NOMO-1 (cell line): ENCODE data around the gene CCDC85B.
"Not testable (repeated sequence)": the region's sequence is repeated elsewhere in the genome, so short reads cannot be mapped to it uniquely, and the experiment has no call there.

ENCODE experiments used
- DNase-seq, 2 experiments: peaks; one replicate each; lab custom pipeline; 2025; ENCODE audit not compliant: unreplicated experiment in 2 of 2; lab: John Stamatoyannopoulos, UW

The CCDC85B gene

GRCh38 chr11:65885808-65886536 is 4.5 kb upstream of the CCDC85B start:
- DNase-seq: no peak

- no peak for DNase-seq
These were observed 3.4 kb upstream of the CCDC85B start for GRCh38 chr11:65886826-65887722.

DNA sequence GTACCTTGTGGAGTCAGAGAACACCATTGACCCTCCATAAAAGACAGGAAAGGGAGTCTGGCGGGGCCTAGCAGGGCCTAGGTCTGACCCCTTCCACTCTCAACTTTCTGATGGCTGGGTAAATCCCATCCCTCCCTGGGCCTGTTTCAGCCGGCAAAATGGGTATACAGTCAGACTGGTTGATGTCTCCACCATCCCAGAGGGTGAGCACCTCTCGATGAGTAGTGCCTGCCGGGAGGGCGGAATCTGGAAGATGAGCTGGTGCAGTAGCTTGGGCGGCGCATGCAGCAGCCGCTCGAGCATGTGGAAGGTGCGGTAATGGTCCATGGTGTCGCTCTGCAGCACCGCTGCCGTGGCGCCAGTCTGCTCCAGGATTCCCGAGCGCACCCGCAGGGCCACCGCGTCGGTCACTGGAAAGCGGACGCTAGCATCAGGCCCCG is 2.7 kb upstream of the CCDC85B start:
- no peak for DNase-seq

GRCh38 chr11:65888163-65888814 is 2.2 kb upstream of the CCDC85B start, which contains the start of gene FIBP:
Gene FIBP, minus strand, starts transcription at chr11:65888471. Its CDS starts 53 bp downstream, at chr11:65888418.
- peak; percentile 93 to 96 for DNase-seq

DNA sequence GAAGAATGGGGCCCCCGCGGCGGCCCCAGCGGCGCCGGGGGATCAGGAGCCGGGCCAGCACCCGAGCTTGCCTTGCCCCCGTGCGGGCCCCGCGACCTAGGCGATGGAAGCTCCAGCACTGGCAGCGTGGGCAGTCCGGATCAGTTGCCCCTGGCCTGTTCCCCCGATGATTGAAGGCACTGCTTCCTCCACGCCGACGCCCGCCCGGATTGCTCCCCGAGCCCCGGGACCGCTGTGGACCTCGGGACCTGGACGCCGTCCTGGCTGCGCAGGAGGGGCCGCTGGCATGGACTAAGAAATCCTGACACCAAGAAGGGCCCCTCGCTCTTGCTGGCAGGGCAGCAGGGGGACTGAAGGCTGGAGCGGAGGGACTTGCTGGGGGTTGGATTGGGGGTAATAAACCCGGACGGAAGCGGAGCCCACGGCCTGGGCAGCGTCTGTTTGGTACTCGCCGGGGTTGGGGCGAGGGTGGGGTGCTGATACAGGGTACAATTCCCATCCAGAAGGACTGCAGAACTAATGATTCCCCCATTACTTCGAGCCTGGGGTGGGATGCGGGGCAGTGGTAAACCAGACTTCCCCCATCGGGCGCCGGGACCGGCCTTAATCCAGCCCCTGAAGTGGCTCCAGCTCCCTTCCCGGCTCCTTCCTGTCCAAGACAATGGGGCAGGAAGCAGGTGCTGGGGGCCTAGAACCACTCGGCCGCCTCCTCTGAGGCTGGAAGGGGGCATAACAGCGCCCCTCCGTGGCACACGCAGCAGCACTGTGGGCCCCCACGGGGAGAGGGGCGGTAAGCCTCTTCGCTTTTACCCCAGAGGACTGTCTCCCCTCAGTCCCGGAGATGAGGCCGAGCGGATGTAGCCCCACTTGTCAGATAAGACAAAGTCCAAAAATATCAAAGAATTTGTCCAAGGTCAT is 1.0 kb downstream of the CCDC85B start:
- no peak for DNase-seq

DNA sequence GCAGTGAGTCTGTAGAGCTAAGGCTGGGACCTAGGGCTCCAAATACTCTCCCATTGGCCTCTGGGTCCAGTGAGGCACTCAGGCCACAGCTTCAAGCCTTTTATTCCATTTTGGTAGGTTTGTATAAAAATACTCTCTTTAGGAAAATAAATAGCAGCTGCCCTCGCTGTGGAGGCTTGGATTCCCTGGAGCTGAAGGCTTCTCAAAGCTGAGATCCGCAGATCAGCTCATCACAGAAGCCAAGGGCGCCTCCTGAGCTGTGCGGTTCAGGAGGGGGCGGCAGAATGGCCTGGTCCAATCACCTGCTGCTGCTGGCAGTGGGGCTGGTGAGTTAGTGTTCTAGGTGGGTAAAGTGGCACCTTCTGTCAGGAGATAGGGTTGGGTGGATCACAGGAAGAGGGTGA is 1.7 kb downstream of the CCDC85B start:
- DNase-seq: not testable (repeated sequence)

DNA sequence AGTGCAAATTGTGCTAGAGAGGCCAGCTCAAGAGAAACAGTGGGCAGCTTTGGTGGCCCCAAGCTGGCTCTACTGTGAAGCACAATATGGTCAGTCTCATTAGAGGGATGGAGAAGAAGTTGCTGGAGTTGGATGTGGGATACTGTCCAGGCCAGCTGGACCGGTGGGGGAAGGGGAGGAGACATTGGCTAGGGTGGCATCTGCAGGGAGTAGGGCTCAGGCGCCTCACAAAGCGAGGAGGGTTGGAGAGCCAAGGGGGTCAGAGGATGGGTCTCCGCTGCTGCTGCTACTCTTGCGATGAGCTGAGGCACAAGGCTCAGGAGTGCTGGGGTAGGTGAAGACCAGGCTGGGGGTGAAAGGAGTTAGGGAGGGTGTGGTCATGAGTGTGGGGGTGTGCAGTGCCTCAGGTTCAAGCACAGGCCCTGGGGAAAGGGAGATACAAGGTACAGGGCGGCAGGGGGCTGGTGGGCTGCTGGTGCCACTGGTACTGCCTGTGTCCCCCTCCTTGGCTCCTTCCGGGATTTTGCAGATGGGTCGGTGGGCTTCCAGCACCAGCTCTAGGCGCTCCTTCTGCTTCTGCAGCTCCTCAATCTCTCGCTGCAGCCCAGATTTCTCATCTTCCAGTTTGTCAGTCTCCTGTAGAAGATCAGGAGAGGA is 2.3 kb downstream of the CCDC85B start:
- no peak for DNase-seq

GRCh38 chr11:65894034-65894591 is 3.6 kb downstream of the CCDC85B start:
- peak in 1 of 2 experiments; percentile 38 for DNase-seq

DNA sequence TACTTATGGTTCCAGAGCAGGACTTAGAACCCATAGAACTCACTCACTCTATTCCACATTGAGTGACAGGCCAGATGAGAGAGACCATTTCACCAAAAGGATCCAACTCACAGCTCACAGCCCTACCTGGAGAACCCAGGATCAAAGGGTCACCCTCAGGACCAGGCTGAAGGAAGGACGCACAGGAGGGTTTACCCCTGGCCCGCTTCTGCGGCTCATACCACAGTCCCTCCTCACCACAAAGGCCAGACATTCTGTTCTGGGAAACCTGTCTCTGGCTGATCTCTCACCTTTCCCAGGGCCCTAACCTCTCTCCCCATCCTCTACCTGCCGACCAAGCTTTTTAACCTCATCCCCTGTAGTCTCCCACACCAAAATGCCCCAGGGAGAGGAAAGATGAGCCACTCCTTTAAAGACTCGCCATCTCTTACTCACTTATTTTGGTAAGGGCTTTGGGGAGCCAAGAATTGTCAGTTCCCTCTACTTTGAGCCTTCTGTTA is 5.1 kb downstream of the CCDC85B start:
- DNase-seq: no peak

GRCh38 chr11:65896034-65896999 is 5.8 kb downstream of the CCDC85B start:
- no peak for DNase-seq

DNA sequence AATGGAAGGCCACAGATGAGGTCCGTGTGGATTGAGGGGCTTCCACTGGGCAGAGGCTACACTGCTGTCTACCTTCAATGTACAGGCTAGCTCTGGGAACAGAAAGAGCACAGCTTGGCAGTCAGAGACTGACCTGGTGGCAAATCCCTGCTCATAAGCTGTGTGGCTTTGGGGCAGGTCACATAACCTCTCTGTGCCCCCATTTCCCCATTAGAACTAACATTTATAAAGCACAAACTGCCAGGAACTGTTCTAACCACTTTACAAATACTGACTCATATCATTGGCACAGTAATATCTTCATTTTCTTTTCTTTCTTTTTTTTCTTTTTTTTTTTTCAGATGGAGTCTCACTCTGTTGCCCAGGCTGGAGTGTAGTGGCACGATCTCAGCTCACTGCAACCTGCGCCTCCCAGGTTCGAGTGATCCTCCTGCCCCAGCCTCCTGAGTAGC is 6.6 kb downstream of the CCDC85B start:
- DNase-seq: no peak

DNA sequence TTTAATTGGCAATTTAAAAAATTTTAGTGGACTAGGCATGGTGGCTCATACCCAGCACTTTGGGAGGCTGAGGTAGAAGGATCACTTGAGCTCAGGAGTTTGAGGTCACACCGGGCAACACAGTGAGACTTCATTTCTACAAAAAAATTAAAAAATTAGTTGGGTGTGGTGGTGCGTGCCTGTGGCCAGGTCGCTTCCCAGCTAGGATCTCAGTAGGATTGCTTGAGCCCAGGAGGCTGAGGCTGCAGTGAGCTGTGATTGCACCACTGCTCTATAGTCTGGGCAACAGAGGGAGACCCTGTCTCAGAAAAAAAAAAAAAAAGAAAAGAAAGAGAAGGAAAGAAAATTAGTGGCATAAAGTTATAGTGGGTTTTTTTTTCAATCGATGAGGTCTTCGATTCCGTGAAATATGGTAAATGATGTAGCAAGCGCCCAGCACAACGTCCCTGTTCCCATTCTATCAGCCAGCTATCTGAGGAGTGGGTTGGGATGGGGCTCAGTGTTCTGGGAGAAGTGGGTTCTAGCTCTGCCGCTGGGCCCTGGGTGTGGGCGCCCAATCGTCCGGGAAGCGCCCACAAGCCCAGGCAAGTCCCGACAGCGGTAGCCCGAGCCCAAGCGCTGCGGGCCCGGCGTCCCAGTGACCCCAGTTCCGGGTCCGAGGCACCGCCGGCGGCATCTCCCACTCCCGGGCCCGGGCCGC is 8.3 kb downstream of the CCDC85B start:
- DNase-seq: no peak

- peak; percentile 44 to 61 for DNase-seq
These were observed 9.1 kb downstream of the CCDC85B start for GRCh38 chr11:65899356-65900124.

- peak; percentile 77 to 92 for DNase-seq
These were observed 9.8 kb downstream of the CCDC85B start, which contains the start of gene FOSL1 for GRCh38 chr11:65900125-65900898. Gene FOSL1, minus strand, starts transcription at chr11:65900388. Its CDS starts 49 bp downstream, at chr11:65900339.

DNA sequence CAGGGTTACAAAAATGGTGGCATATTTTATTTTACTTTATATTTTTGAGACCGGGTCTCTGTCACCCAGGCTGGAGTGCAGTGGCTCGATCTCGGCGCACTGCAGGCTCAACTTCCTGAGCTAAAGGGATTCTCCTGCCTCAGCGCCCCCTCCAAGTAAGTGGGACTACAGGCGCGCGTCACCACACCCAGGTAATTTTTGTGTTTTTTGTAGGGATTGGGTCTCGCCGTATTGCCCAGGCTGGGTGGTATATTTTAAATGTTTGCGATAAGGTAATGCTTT is 10.4 kb downstream of the CCDC85B start:
- DNase-seq: no peak

GRCh38 chr11:65903068-65903481 is 12.6 kb downstream of the CCDC85B start:
- no peak for DNase-seq
